GM18858 (cell line): ENCODE results near the gene CCDC71.

Source experiments
- ATAC-seq: cut with Tn5 transposase; IDR thresholded peaks from one replicate; pipeline ENCODE4 v1.9.1; 2021; ENCODE audit not compliant: unreplicated experiment

CCDC71 gene

GRCh38 chr3:49170744-49171118, 4.6 kb upstream of the CCDC71 start:
- ATAC-seq: no peak

GRCh38 chr3:49166752-49167556, 823 bp upstream of the CCDC71 start:
- no peak for ATAC-seq

GRCh38 chr3:49164983-49165720, 979 bp downstream of the CCDC71 start:
- ATAC-seq: no peak

- ATAC-seq: no peak
Measured at GRCh38 chr3:49163609-49164008, 2.5 kb downstream of the CCDC71 start.

GRCh38 chr3:49162751-49163419, 3.2 kb downstream of the CCDC71 start:
- ATAC-seq: no peak

DNA sequence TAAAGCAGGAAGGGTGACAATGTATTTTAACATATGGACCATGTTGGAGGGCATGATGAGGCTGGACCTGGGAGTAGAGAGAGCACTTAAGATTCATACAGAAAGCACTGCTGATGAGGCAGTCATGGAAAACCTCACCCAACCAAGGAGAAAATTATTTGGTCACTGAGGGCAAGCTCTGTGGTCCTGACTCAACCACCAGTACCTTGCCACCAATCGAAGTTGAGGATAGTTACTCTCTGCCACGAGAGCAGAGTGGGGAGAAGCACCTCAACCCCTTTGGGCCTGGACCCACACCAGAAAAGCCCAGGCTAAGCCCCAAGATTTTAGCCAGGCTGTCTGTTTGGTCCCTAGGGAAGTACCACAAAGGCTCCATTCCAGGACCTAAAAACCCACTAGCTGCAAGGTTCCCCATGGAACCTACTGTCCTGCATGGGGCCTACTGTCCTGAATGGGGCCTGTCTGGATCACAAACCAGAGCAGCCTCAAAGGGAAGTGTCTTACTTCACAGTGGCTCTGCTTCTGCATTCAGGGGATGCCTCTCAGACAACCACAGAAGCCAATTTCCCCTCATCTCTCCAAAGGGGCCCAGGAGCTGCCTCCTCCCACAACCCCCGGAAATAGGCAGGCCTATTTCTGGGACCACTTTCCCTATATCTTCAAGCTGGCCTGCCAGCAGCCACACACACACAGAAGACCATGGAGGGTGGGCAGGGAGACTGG, 4.2 kb downstream of the CCDC71 start:
- no peak for ATAC-seq

DNA sequence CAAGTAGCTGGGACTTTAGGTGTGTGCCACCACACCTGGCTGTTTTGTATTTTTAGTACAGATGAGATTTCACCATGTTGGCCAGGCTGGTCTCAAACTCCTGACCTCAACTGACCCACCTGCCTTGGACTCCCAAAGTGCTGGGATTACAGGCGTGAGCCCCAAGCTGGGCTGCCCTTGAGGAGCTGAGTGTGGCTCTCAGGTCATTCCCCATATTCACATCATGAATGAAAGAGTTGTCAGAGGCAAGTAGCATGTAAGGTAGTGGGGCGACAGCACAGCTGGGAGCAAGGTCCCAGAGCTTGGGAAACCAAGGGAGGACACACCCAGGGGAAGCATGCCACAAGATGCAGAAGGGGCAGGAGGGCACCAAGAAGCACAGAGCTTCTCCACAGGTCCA, 4.9 kb downstream of the CCDC71 start:
- no peak for ATAC-seq

DNA sequence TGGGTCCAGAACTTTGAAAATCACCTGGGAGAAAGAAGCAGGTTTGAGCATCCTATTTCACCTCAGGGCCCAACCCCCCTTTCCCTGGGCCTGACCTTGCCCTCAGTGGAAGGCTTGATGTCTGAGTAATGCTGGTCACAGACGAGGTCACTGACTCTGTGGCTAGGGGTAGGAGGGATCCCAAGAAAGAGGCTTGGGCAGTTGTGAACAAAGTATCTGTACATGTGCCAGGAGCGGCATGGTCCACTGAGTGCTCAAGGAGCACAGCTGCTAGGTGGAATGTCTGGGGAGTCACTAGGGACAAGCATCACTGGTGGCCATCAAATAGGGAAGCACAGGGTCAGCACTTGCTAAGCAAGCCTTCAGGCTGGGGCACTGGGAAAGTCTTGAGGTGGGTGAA, 7.3 kb downstream of the CCDC71 start:
- ATAC-seq: no peak

- ATAC-seq: no peak
Measured at GRCh38 chr3:49158103-49158709, 7.9 kb downstream of the CCDC71 start.

GRCh38 chr3:49157289-49157688, 8.8 kb downstream of the CCDC71 start:
- no peak for ATAC-seq

DNA sequence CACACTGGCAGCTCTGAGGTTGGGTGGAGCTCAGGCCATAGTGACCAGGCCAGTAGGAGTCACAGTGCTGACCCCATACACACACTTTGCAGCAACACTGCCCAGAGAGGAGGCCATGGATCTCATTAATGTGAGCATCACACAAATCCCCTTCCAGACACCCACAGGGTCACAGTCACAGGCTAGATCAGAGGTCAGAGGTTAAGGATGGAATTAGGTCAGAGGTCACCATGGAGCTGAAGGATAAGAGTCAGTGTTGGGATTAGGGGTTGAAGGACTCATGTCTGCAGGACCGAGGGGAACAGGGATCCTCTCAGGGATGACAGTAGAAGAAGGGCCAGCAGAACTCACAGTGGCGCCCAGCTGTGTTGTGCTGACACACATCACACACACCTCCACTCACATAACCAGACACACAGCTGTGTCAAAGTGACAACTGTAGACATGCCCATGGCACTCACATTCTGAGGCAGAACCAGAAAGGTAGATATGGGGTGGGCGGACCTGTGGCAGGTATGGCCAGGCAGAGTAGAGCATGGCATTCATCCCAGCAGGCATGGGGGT, 12.7 kb downstream of the CCDC71 start:
- no peak for ATAC-seq

GRCh38 chr3:49151610-49152009, 14.5 kb downstream of the CCDC71 start:
- ATAC-seq: no peak

- no peak for ATAC-seq
Measured at GRCh38 chr3:49148159-49148558, 18.0 kb downstream of the CCDC71 start.

DNA sequence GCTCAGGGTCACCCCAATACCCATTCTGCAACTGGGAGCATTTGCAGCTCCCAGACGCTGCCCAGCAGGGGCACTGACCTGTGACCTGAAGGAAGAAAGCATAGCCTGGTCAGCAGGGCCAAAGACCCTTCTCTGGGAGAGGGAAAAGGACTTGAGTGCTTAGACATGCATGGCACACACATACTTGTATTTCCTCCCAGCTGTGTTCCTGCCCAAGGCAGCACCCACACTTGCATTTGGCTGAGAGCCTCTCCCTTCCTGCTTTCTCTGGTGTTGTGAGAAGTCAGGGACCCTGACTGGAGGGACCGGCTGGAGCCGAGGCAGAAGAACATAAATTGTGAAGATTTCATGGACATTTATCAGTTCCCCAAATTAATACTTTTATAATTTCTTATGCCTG, 26.1 kb downstream of the CCDC71 start:
- no peak for ATAC-seq

- no peak for ATAC-seq
Measured at GRCh38 chr3:49135499-49135898, 30.6 kb downstream of the CCDC71 start.

GRCh38 chr3:49134471-49135265, 31.5 kb downstream of the CCDC71 start:
- ATAC-seq: no peak

- no peak for ATAC-seq
Measured at GRCh38 chr3:49133226-49133951, 32.7 kb downstream of the CCDC71 start.

DNA sequence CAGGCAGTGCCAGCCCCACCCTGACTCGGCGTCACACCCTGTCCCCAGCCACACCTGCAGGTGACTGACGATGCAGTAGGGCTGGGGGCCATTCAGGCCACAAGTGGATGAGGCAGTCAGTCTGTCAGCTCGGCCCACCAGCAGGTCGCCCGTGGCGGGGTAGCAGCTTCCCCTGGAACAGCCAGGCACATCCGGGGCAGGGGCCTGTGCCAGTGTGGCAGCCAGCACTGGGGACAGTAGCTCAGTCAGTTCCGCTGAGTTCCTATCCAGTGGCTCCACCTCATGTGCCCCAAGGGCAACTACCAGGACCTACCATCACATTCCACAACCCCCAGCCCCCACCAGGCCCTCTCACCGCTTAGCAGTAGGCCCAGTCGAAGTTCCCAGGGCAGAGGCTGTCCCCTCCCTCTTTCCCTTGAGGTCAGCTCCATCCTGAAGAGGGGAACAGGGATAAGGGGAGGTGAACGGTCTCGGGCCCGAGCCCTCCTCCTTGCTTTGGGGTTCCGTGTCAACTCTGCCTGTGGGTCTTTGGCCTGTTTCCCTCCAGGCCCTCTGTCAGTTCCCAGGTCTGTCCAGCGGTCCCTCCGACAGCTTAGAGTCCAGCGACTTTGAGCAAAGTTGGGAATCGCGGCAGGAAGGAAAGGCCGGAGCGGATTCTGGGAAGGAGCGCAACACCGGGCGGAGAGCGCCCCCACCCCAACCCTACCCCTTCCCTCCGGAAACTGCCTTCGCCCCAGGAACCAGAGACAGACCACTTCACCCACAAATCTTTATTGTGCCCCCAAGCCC, 33.5 kb downstream of the CCDC71 start, which contains the start of gene LAMB2:
Gene LAMB2, minus strand, starts transcription at position 614 of the 789 bp plus-strand sequence. Its CDS starts 183 bp downstream, at position 431.
- no peak for ATAC-seq
